Activated T-cell treated with anti-CD3 and anti-CD28 coated beads, Interleukin-2, amount 50 U/mL, for 72 hours (primary cell): ENCODE measurements around the gene MRPL50. TPM values are rescaled to one million over a fixed set of nuclear protein-coding genes. Genes with fewer than 3 reads are reported as not detected.

Source experiments
- ATAC-seq, 2 donors: fragments of 150-1000 bp; cut with Tn5 transposase; replicated peaks in 1 of 2; 2 replicates each; pipeline ENCODE4 v1.10.0; 2021; ENCODE audit warnings: moderate library complexity in 2 of 2, mild to moderate bottlenecking in 1 of 2
- DNase-seq, 2 donors: peaks; one replicate each; pipeline ENCODE4 v3.0.0; 2021 to 2022; ENCODE audit warnings: mixed read lengths in 1 of 2
- H3K27ac Mint-ChIP-seq: one replicate; pipeline ENCODE4 v1.8.0; 2022; ENCODE audit warnings: mild to moderate bottlenecking, moderate library complexity, mixed read lengths
- H3K27me3 Mint-ChIP-seq: one replicate; pipeline ENCODE4 v1.8.0; 2022; ENCODE audit warnings: low read depth, mixed read lengths
- H3K36me3 Mint-ChIP-seq, 2 donors: one replicate each; pipeline ENCODE4 v1.8.0; 2022; ENCODE audit warnings: mixed read lengths in 2 of 2, mild to moderate bottlenecking in 1 of 2; ENCODE audit not compliant: insufficient read depth in 2 of 2
- H3K4me1 Mint-ChIP-seq: one replicate; pipeline ENCODE4 v1.8.0; 2022; ENCODE audit warnings: low read depth, mixed read lengths
- H3K4me3 Mint-ChIP-seq, 2 donors: one replicate each; pipeline ENCODE4 v1.8.0; 2022; ENCODE audit warnings: mild to moderate bottlenecking in 2 of 2, mixed read lengths in 2 of 2, moderate library complexity in 2 of 2
- H3K9me3 Mint-ChIP-seq, 2 donors: one replicate each; pipeline ENCODE4 v1.8.0; 2022; ENCODE audit warnings: mixed read lengths in 2 of 2
- total RNA-seq, 2 donors: library from RNA; stranded (reverse); gene quantifications; one replicate each; pipeline ENCODE4 v1.2.3, GENCODE V29; 2022

The MRPL50 gene
- total RNA-seq, 2 donors from 2014 or later = 11.6 to 11.8 TPM

GRCh38 chr9:101432171-101432570 is 33.8 kb upstream of the MRPL50 start:
- Mint-ChIP-seq H3K36me3 (no peaks in the 10 kb centered on the region), H3K9me3 (peaks cover 0 to 2% of the 10 kb centered on the region in 2 donors), H3K4me3 (no peak overlapping the region), H3K27ac (no peak overlapping the region), H3K27me3 (peaks cover 37% of the 10 kb centered on the region), H3K4me1 (no peaks in the 10 kb centered on the region)
- ATAC-seq (no peak), DNase-seq (no peak)

- H3K27me3 Mint-ChIP-seq = peaks cover 16% of the 10 kb centered on the region
- H3K4me1 Mint-ChIP-seq = no peaks in the 10 kb centered on the region
- no peak for ATAC-seq
- DNase-seq = no peak
- peaks cover 2% of the 10 kb centered on the region in 2 donors for H3K9me3 Mint-ChIP-seq
- H3K36me3 Mint-ChIP-seq = no peaks in the 10 kb centered on the region
- H3K27ac Mint-ChIP-seq = no peak overlapping the region
- no peak overlapping the region for H3K4me3 Mint-ChIP-seq
These were observed 31.3 kb upstream of the MRPL50 start for GRCh38 chr9:101429736-101430135.

GRCh38 chr9:101428909-101429308 is 30.5 kb upstream of the MRPL50 start:
- no peak overlapping the region for H3K4me3 Mint-ChIP-seq
- DNase-seq = no peak
- H3K4me1 Mint-ChIP-seq = no peaks in the 10 kb centered on the region
- peaks cover 11% of the 10 kb centered on the region for H3K27me3 Mint-ChIP-seq
- ATAC-seq = no peak
- peaks cover 2 to 6% of the 10 kb centered on the region in 2 donors for H3K9me3 Mint-ChIP-seq
- no peak overlapping the region for H3K27ac Mint-ChIP-seq
- peaks cover 0 to 2% of the 10 kb centered on the region in 2 donors for H3K36me3 Mint-ChIP-seq

- ATAC-seq = no peak
- Mint-ChIP-seq H3K4me1 (no peaks in the 10 kb centered on the region), H3K4me3 (no peak overlapping the region), H3K27ac (no peak overlapping the region), H3K9me3 (peaks cover 7 to 13% of the 10 kb centered on the region in 2 donors), H3K27me3 (peaks cover 7% of the 10 kb centered on the region), H3K36me3 (peaks cover 6% of the 10 kb centered on the region in 2 donors)
- DNase-seq = no peak
These were observed 29.7 kb upstream of the MRPL50 start for GRCh38 chr9:101427957-101428655.

- ATAC-seq = no peak
These were observed 28.9 kb upstream of the MRPL50 start for GRCh38 chr9:101427358-101427757.

GRCh38 chr9:101421653-101422065 is 23.2 kb upstream of the MRPL50 start:
- DNase-seq (no peak), ATAC-seq (no peak)
- H3K4me1 Mint-ChIP-seq = peaks cover 6% of the 10 kb centered on the region
- peaks cover 17 to 29% of the 10 kb centered on the region in 2 donors for H3K9me3 Mint-ChIP-seq
- no peak overlapping the region for H3K4me3 Mint-ChIP-seq
- no peaks in the 10 kb centered on the region for H3K27me3 Mint-ChIP-seq
- H3K27ac Mint-ChIP-seq = no peak overlapping the region
- peaks cover 15 to 18% of the 10 kb centered on the region in 2 donors for H3K36me3 Mint-ChIP-seq

More at GRCh38 chr9:101427358-101427757, 28.9 kb upstream of the MRPL50 start:
- Mint-ChIP-seq H3K27ac (no peak overlapping the region), H3K4me1 (no peaks in the 10 kb centered on the region), H3K27me3 (peaks cover 7% of the 10 kb centered on the region), H3K4me3 (no peak overlapping the region), H3K9me3 (peaks cover 8 to 14% of the 10 kb centered on the region in 2 donors), H3K36me3 (peaks cover 6 to 7% of the 10 kb centered on the region in 2 donors)
- no peak for DNase-seq

- DNase-seq (no peak), ATAC-seq (no peak)
- no peaks in the 10 kb centered on the region for H3K27me3 Mint-ChIP-seq
- H3K4me3 Mint-ChIP-seq = no peak overlapping the region
- H3K27ac Mint-ChIP-seq = no peak overlapping the region
- peaks cover 6% of the 10 kb centered on the region for H3K4me1 Mint-ChIP-seq
- H3K9me3 Mint-ChIP-seq = peaks cover 17 to 31% of the 10 kb centered on the region in 2 donors
- H3K36me3 Mint-ChIP-seq = peaks cover 15 to 21% of the 10 kb centered on the region in 2 donors
These were observed 21.4 kb upstream of the MRPL50 start for GRCh38 chr9:101419863-101420262.

- Mint-ChIP-seq H3K9me3 (peaks cover 21 to 30% of the 10 kb centered on the region in 2 donors), H3K36me3 (peaks cover 21 to 24% of the 10 kb centered on the region in 2 donors), H3K4me1 (peaks cover 6% of the 10 kb centered on the region), H3K27me3 (no peaks in the 10 kb centered on the region), H3K4me3 (no peak overlapping the region), H3K27ac (no peak overlapping the region)
- peak in 1 of 2 donors; percentile 48 for ATAC-seq
- no peak for DNase-seq
These were observed 20.4 kb upstream of the MRPL50 start for GRCh38 chr9:101418518-101419430.

- Mint-ChIP-seq H3K27ac (no peak overlapping the region), H3K4me3 (no peak overlapping the region), H3K4me1 (peaks cover 6% of the 10 kb centered on the region), H3K36me3 (peaks cover 22 to 25% of the 10 kb centered on the region in 2 donors), H3K27me3 (no peaks in the 10 kb centered on the region), H3K9me3 (peaks cover 21 to 31% of the 10 kb centered on the region in 2 donors)
- ATAC-seq (no peak), DNase-seq (no peak)
These were observed 19.6 kb upstream of the MRPL50 start for GRCh38 chr9:101417977-101418376.

- DNase-seq (no peak), ATAC-seq (no peak)
- peaks cover 27 to 28% of the 10 kb centered on the region in 2 donors for H3K36me3 Mint-ChIP-seq
- H3K4me1 Mint-ChIP-seq = peaks cover 6% of the 10 kb centered on the region
- H3K27me3 Mint-ChIP-seq = no peaks in the 10 kb centered on the region
- H3K27ac Mint-ChIP-seq = no peak overlapping the region
- H3K9me3 Mint-ChIP-seq = peaks cover 25 to 35% of the 10 kb centered on the region in 2 donors
- H3K4me3 Mint-ChIP-seq = no peak overlapping the region
These were observed 19.0 kb upstream of the MRPL50 start for GRCh38 chr9:101417389-101417788.

- ATAC-seq (no peak), DNase-seq (no peak)
- H3K4me3 Mint-ChIP-seq = no peak overlapping the region
- H3K9me3 Mint-ChIP-seq = peaks cover 27 to 39% of the 10 kb centered on the region in 2 donors
- H3K36me3 Mint-ChIP-seq = peaks cover 34 to 39% of the 10 kb centered on the region in 2 donors
- H3K4me1 Mint-ChIP-seq = peaks cover 6% of the 10 kb centered on the region
- no peak overlapping the region for H3K27ac Mint-ChIP-seq
- H3K27me3 Mint-ChIP-seq = no peaks in the 10 kb centered on the region
These were observed 17.2 kb upstream of the MRPL50 start for GRCh38 chr9:101415578-101415977.

GRCh38 chr9:101414839-101415238 is 16.4 kb upstream of the MRPL50 start:
- no peak for ATAC-seq
- H3K4me3 Mint-ChIP-seq = no peak overlapping the region
- peaks cover 27 to 39% of the 10 kb centered on the region in 2 donors for H3K9me3 Mint-ChIP-seq
- DNase-seq = no peak
- H3K4me1 Mint-ChIP-seq = peaks cover 6% of the 10 kb centered on the region
- no peak overlapping the region for H3K27ac Mint-ChIP-seq
- peaks cover 36 to 44% of the 10 kb centered on the region in 2 donors for H3K36me3 Mint-ChIP-seq
- H3K27me3 Mint-ChIP-seq = no peaks in the 10 kb centered on the region

GRCh38 chr9:101409079-101409477 is 10.7 kb upstream of the MRPL50 start:
- Mint-ChIP-seq H3K36me3 (peaks cover 53 to 86% of the 10 kb centered on the region in 2 donors), H3K4me1 (no peaks in the 10 kb centered on the region), H3K9me3 (peaks cover 30 to 42% of the 10 kb centered on the region in 2 donors), H3K4me3 (no peak overlapping the region), H3K27me3 (no peaks in the 10 kb centered on the region), H3K27ac (no peak overlapping the region)
- no peak for DNase-seq
- ATAC-seq = no peak
